Fibroblast of lung (primary cell): ENCODE results near the gene EEFSEC. TPM values are rescaled to one million over a fixed set of nuclear protein-coding genes. Genes with fewer than 3 reads are reported as not detected.

Experiments
- DNase-seq, 2 donors: peaks; one replicate each; pipeline versions ENCODE4 v3.0.0 to v3.0.0-alpha.2; 2010; ENCODE audit warnings: low read depth in 2 of 2
- H2AFZ ChIP-seq: 2 replicates; pipeline ENCODE4 v1.5.1; 2012; ENCODE audit warnings: low read length, control low read depth, inconsistent platforms
- H3K27ac ChIP-seq: 2 replicates; pipeline ENCODE4 v1.5.1; 2011; ENCODE audit warnings: low read length, control low read depth; ENCODE audit not compliant: insufficient read depth
- H3K27me3 ChIP-seq: 2 replicates; pipeline ENCODE4 v1.5.1; 2011; ENCODE audit warnings: mild to moderate bottlenecking, low read length; ENCODE audit not compliant: control insufficient read depth, insufficient read depth
- H3K36me3 ChIP-seq: 2 replicates; pipeline ENCODE4 v1.5.1; 2011; ENCODE audit warnings: low read length; ENCODE audit not compliant: control insufficient read depth, insufficient read depth
- H3K4me1 ChIP-seq: 2 replicates; pipeline ENCODE4 v1.5.1; 2011; ENCODE audit warnings: low read length; ENCODE audit not compliant: control insufficient read depth, insufficient read depth; ENCODE audit errors: extremely low read depth
- H3K4me2 ChIP-seq: 2 replicates; pipeline ENCODE4 v1.5.1; 2011; ENCODE audit warnings: low read length, control low read depth; ENCODE audit not compliant: insufficient read depth; ENCODE audit errors: extremely low read depth
- H3K4me3 ChIP-seq, 4 experiments: fragments of 200-600 bp in 1 of 4; sonication (generic) in 1 of 4; replicated peaks in 1 of 4; 2 replicates each; pipeline ENCODE4 v1.5.1; 2011 to 2016; ENCODE audit warnings: low read length in 4 of 4, low read depth in 3 of 4, mild to moderate bottlenecking in 3 of 4, control low read depth in 2 of 4, inconsistent platforms in 1 of 4, mixed read lengths in 1 of 4; ENCODE audit not compliant: insufficient read depth in 1 of 4; ENCODE audit errors: control extremely low read depth in 1 of 4
- H3K79me2 ChIP-seq: 2 replicates; pipeline ENCODE4 v1.5.1; 2012; ENCODE audit warnings: mild to moderate bottlenecking, low read length, inconsistent platforms; ENCODE audit not compliant: control insufficient read depth, insufficient read depth
- H3K9ac ChIP-seq: 2 replicates; pipeline ENCODE4 v1.5.1; 2011; ENCODE audit warnings: mild to moderate bottlenecking, low read length, control low read depth; ENCODE audit not compliant: insufficient read depth
- H3K9me3 ChIP-seq: 2 replicates; pipeline ENCODE4 v1.5.1; 2012; ENCODE audit warnings: low read depth, low read length; ENCODE audit not compliant: control insufficient read depth, insufficient read depth
- H4K20me1 ChIP-seq: 2 replicates; pipeline ENCODE4 v1.5.1; 2011; ENCODE audit warnings: low read length; ENCODE audit not compliant: control insufficient read depth, insufficient read depth; ENCODE audit errors: extremely low read depth
- CTCF ChIP-seq, 2 donors: IDR thresholded peaks in 1 of 2; conservative IDR thresholded peaks in 1 of 2; 1 replicate in 1 of 2; 2 replicates in 1 of 2; pipeline ENCODE4 v1.5.1; 2011 to 2012; ENCODE audit warnings: low read length in 2 of 2, control low read depth in 1 of 2, inconsistent platforms in 1 of 2, low read depth in 1 of 2, mild to moderate bottlenecking in 1 of 2
- EZH2 ChIP-seq: IDR thresholded peaks from 2 replicates; pipeline ENCODE4 v1.5.1; 2012; ENCODE audit warnings: low read length, control low read depth, mild to moderate bottlenecking; ENCODE audit errors: missing control alignments
- polyA plus RNA-seq, 2 donors: library from polyadenylated mRNA; depleted of rRNA in 1 of 2; stranded (reverse) in 1 of 2; unstranded in 1 of 2; fragments of >200 nt; gene quantifications; 2 replicates each; pipeline ENCODE4 v1.2.1, GENCODE V29; 2011 to 2012; ENCODE audit warnings: missing spikeins in 1 of 2
- total RNA-seq: library from RNA; depleted of rRNA; stranded (reverse); fragments of >200 nt; gene quantifications from 2 replicates; pipeline ENCODE4 v1.2.1, GENCODE V29; 2014

Gene EEFSEC
- total and polyA plus RNA-seq, 2 donors (not counting 1 experiment from before 2014, with no cell fraction given), result 2.6 to 5.0 TPM

DNA sequence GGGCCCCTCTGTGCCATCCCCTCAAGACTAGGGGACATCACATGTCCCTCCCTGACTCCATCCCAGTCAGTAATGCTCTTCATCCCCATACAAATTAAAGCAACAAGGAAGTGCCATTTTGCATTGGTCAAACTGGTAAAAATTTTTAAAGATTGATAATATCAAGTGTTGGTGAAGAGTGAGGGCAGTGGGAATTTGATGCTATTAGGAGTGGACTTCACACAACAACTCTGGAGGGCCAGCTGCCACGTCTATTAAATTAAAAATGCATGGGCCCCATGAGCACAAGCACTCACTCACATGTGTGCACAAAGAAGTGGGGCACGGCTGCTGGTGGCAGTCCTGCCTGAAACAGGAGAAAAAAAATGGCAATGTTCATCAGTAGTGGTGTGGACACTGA, 265.6 kb downstream of the EEFSEC start:
- Histone ChIP-seq H3K36me3 (no peaks in the 10 kb centered on the region), H3K4me3 (no peak overlapping the region), H3K79me2 (no peaks in the 10 kb centered on the region), H3K9me3 (no peaks in the 10 kb centered on the region), H3K4me1 (no peaks in the 10 kb centered on the region), H3K4me2 (no peak overlapping the region), H3K27ac (no peak overlapping the region), H3K27me3 (no peaks in the 10 kb centered on the region), H3K9ac (no peak overlapping the region), H2AFZ (no peak overlapping the region), H4K20me1 (no peaks in the 10 kb centered on the region)
- TF ChIP-seq CTCF (conservative IDR thresholded peaks at IDR 0.05 in 1 of 2, IDR thresholded peaks at IDR 0.05 in 1 of 2; ENCODE audit: low read depth in 1 of 2, low read length in 2 of 2) (no peak), EZH2 (no peak)
- DNase-seq, result no peak

- no peak for DNase-seq
- no peaks in the 10 kb centered on the region for H3K79me2 ChIP-seq
- H4K20me1 ChIP-seq, result no peaks in the 10 kb centered on the region
- TF ChIP-seq EZH2, result no peak
- no peak for TF ChIP-seq CTCF (conservative IDR thresholded peaks at IDR 0.05 in 1 of 2, IDR thresholded peaks at IDR 0.05 in 1 of 2; ENCODE audit: low read depth in 1 of 2, low read length in 2 of 2)
- H3K27ac ChIP-seq, result no peak overlapping the region
- no peaks in the 10 kb centered on the region for H3K4me1 ChIP-seq
- no peak overlapping the region for H2AFZ ChIP-seq
- H3K27me3 ChIP-seq, result no peaks in the 10 kb centered on the region
- no peak overlapping the region for H3K4me3 ChIP-seq
- H3K9me3 ChIP-seq, result no peaks in the 10 kb centered on the region
- H3K9ac ChIP-seq, result no peak overlapping the region
- no peaks in the 10 kb centered on the region for H3K36me3 ChIP-seq
- no peak overlapping the region for H3K4me2 ChIP-seq
Observed at GRCh38 chr3:128419311-128419710, 266.0 kb downstream of the EEFSEC start.

- no peak overlapping the region for H3K9ac ChIP-seq
- no peak overlapping the region for H2AFZ ChIP-seq
- H3K9me3 ChIP-seq, result no peaks in the 10 kb centered on the region
- TF ChIP-seq CTCF (conservative IDR thresholded peaks at IDR 0.05 in 1 of 2, IDR thresholded peaks at IDR 0.05 in 1 of 2; ENCODE audit: low read depth in 1 of 2, low read length in 2 of 2) (no peak), EZH2 (no peak)
- H3K27me3 ChIP-seq, result no peaks in the 10 kb centered on the region
- H3K79me2 ChIP-seq, result no peaks in the 10 kb centered on the region
- DNase-seq, result no peak
- no peak overlapping the region for H3K4me3 ChIP-seq
- no peaks in the 10 kb centered on the region for H3K4me1 ChIP-seq
- H4K20me1 ChIP-seq, result no peaks in the 10 kb centered on the region
- H3K27ac ChIP-seq, result no peak overlapping the region
- H3K4me2 ChIP-seq, result no peak overlapping the region
- no peaks in the 10 kb centered on the region for H3K36me3 ChIP-seq
Observed at GRCh38 chr3:128420289-128420688, 267.0 kb downstream of the EEFSEC start.
